Measurements from ENCODE around the gene ZDHHC14.

DNA sequence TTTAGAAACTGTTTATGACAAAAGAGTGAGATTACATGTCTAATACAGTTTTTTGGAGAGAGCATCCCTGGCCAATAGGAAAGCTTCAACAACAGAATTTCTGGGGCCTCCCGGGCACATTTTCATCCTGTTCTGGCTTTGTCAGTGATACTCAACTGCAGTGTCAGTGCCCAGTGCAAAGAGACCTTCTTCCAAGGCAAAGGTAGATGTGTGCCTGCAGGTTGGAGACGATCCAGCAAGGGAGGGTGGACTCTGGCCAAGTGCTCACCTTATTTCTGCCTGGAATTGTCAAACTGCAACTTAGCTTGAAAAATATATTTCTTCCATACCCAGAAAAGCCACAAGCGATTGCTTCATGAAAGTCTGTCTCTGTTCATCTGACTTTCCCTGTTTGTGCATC lies 230.4 kb downstream of the ZDHHC14 start:
- no peak for TF ChIP-seq POLR2A (IDR thresholded peaks at IDR 0.05)
- TF ChIP-seq, protein P1, sequence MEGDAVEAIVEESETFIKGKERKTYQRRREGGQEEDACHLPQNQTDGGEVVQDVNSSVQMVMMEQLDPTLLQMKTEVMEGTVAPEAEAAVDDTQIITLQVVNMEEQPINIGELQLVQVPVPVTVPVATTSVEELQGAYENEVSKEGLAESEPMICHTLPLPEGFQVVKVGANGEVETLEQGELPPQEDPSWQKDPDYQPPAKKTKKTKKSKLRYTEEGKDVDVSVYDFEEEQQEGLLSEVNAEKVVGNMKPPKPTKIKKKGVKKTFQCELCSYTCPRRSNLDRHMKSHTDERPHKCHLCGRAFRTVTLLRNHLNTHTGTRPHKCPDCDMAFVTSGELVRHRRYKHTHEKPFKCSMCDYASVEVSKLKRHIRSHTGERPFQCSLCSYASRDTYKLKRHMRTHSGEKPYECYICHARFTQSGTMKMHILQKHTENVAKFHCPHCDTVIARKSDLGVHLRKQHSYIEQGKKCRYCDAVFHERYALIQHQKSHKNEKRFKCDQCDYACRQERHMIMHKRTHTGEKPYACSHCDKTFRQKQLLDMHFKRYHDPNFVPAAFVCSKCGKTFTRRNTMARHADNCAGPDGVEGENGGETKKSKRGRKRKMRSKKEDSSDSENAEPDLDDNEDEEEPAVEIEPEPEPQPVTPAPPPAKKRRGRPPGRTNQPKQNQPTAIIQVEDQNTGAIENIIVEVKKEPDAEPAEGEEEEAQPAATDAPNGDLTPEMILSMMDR (IDR thresholded peaks at IDR 0.05), result no peak

All from Peyer's patch (tissue), 4 donors.